Stimulated activated CD4-positive, alpha-beta T cell treated with anti-CD3 and anti-CD28 coated beads, Interleukin-4, amount 100 ng/mL, for 1 hour (primary cell): ENCODE results near the gene DIDO1.

ENCODE experiments used
- DNase-seq: peaks from one replicate; pipeline ENCODE4 v3.0.0-alpha.2; 2020

DIDO1 gene

DNA sequence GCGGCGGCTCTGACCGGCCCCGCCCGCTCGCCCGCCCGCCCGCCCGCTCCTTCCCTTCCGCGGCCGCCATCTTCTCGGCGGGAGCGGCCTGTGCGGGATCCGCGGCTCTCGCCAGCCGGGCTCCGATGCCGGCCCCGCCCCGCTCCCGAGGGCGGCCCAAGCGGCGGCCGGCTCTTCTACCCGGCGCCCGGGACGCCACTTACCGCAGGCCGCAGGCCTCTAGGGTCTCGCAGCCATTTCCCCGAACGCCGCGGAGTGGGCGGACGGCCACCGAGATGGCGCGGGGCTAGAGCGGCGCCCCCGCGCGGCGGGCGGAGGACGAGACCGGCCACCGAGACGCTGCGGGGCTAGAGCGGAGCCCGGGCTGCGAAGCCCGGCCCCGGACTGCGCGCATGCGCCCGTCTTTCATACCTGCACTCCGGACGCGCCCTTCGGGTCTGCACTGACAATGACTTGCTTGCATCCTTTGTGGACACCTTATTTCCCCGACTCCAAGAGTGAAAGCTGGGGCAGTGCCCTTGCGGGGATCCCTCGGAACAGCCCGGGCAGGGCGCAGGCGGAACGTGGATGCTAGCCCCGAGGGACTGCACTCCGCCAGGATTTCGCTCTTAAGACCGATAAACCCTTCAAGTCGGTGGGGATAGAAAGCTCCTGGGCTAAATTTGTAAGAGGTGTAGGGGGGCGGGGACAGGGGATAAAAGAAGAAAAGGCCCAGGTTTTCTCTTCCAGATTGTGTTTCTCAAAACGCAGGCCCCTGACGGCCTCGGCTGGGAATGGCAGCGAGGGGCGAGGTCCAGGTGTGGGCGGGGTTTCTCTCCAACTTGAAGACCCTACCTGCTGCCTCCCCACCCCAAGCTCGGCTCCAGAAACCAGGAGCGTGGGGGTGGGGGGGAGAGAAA lies at the start of gene DIDO1:
Gene DIDO1 (minus strand): TSS at position 277 of the 899 bp plus-strand sequence.
- peak; percentile 93 for DNase-seq

GRCh38 chr20:62975251-62975760 lies 49.0 kb upstream of the DIDO1 start:
- DNase-seq: no peak

- no peak for DNase-seq
These were observed 46.8 kb upstream of the DIDO1 start for GRCh38 chr20:62972845-62973745.

DNA sequence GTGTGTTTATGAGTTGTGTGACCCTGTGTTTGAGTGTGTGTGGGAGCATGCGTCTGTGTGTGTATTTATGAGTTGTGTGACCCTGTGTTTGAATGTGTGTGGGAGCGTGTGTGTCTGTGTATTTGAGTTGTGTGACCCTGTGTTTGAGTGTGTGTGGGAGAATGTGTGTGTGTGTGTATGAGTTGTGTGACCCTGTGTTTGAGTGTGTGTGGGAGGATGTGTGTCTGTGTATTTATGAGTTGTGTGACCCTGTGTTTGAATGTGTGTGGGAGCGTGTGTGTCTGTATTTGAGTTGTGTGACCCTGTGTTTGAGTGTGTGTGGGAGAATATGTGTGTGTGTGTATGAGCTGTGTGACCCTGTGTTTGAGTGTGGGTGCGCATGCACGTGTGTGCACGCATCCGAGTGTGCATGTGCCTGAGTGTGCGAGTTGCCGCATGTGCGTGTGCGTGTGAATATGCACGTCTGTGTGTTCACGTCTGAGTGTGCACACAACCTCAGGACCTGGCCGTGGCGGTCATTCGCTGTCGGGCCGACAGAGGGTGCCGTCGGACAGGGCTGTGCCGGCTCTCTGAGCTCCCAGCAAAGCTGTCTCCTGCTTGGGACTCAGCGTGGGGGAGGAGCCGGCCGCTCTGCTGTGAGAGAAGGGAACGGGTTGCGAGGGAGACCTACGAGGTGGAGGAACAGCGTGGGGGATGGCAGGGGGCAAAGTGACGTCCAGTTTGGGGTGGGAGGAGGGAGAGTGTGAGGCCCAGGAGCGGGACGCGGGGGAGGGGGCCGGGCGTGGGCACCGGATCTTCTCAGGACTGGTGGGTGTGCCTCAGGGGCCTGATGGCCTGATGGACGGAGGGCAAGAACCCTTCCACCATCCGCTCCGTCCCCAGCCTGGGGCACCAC lies 45.9 kb upstream of the DIDO1 start:
- peak; percentile 86 for DNase-seq

GRCh38 chr20:62971211-62971949 lies 45.1 kb upstream of the DIDO1 start:
- no peak for DNase-seq

GRCh38 chr20:62970307-62971210 lies 44.3 kb upstream of the DIDO1 start:
- no peak for DNase-seq

GRCh38 chr20:62969939-62970306 lies 43.6 kb upstream of the DIDO1 start:
- DNase-seq: no peak

- DNase-seq: no peak
These were observed 43.0 kb upstream of the DIDO1 start for GRCh38 chr20:62969179-62969760.

DNA sequence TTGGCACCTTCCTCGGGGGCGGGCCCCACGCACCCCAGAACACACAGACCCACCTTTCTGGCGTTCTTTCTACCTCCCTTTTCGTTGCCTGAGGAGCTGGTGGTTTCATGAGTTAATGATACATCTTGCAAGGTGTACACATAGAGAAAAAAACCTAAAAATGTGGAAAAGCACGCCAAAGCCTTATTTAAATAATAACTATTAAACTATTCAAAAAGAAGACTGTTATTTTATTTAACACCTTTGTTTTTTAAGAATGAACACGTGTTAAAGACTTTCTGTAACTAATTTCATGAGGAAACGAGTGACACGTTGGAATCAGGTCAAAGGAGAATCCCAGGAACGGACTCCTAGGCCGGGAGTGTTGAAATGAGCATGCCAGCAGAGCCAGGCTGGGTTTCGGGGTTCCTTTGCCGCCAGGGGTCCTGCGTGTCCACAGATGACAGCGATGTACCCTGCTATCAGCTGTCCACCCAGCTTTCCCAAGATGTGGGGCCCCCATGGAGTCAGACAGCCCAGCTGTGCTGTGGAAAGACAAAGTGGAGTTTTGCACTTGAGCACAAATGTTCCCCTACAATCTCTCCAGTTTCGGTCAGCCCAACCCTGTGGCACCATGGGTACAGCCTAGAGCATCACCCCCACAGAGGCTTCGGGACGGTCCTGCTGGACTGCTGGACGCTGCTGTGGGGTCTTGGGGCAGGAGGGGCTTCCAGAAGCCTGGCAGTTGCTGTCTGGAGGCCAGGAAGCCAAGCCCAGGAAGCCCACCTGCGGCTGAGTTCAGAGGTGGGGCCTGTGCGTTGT lies 42.3 kb upstream of the DIDO1 start:
- no peak for DNase-seq

GRCh38 chr20:62967628-62968351 lies 41.5 kb upstream of the DIDO1 start:
- no peak for DNase-seq

DNA sequence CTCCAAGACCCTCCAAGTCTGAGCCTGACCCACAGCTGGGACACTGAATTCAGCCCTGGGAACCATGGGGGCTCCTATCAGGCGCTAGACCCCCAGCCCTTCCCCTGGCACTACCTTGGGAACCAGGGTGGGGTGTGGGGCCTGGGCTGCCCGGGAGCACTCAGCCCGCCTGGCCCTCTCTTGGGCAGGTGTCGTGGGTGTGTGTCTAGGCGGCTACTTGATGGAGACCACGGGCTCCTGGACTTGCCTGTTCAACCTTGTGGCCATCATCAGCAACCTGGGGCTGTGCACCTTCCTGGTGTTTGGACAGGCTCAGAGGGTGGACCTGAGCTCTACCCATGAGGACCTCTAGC lies 40.8 kb upstream of the DIDO1 start:
- no peak for DNase-seq

DNA sequence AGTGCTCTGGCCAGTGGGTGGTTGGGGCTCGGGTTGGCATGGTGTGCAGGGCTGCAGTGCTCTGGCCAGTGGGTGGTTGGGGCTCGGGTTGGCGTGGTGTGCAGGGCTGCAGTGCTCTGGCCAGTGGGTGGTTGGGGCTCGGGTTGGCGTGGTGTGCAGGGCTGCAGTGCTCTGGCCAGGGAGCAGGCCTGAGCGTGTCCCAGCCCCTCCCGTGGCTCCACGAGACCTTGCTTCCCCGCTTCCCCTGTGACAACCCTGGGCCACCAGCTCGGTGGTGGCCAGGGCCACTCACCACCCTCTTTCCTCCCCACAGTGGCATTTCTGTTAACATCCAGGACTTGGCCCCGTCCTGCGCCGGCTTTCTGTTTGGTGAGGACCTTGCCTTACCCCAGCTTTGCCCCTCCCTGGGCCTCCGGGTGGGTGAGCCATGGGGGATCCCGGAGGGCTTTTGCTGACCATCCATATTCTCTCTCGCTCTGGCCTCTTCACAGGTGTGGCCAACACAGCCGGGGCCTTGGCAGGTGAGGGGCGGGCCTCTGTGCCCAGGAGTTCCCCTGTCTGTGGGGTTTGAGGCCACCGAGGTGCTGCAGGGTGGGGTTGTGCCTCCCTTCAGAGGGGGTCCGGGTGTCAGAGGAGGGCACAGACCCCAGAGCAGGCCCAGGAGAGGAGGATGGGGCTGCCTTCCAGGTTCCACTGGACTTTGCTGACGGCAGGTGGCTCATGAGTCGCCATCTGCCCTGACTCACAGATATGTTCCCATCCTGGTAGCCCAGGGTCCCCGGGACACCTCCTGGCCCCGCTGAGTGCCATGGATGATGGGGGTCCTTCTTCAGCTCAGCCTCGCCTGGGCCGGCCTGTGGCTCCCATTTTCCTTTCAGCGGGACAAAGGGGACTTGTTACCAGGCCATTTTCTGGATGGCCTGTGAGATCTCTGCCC lies 40.2 kb upstream of the DIDO1 start:
- no peak for DNase-seq

DNA sequence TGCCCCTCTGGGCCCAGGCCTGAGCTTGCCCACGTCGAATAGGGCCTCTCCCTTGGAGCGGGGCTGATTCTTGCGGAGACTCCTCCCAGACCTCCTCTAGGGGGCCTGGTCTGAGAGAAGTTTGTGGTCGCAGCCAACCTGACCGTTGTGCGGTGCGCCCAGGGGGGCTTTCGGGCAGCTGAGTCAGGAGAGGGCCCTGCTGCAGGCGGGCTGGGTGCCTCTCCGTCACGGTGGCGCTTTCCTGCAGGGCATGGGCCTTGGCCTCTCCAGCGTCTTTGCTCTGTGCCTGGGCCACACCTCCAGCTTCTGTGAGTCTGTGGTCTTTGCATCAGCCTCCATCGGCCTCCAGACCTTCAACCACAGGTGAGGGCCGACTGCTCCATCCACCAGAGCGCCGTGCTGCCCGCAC lies 39.1 kb upstream of the DIDO1 start:
- no peak for DNase-seq

DNA sequence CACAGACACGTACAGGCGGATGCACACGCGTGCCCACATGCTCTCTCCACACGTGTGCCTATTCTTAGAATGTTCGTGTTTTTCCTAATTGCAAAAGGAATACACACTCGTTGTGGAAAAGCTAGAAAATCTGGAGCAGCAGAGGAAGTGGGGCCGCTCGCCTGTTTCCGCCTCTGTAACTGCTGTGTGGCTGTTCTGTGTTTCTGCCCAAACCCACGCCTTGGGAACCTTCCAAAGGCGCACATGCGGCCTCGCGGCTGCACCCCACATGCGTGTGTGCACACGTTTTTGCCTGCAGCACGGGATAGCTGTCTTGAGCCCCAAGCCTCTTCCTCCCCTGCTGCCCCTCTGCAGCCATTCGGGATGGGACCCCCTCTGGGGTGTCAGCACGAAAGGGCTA lies 38.4 kb upstream of the DIDO1 start:
- no peak for DNase-seq

DNA sequence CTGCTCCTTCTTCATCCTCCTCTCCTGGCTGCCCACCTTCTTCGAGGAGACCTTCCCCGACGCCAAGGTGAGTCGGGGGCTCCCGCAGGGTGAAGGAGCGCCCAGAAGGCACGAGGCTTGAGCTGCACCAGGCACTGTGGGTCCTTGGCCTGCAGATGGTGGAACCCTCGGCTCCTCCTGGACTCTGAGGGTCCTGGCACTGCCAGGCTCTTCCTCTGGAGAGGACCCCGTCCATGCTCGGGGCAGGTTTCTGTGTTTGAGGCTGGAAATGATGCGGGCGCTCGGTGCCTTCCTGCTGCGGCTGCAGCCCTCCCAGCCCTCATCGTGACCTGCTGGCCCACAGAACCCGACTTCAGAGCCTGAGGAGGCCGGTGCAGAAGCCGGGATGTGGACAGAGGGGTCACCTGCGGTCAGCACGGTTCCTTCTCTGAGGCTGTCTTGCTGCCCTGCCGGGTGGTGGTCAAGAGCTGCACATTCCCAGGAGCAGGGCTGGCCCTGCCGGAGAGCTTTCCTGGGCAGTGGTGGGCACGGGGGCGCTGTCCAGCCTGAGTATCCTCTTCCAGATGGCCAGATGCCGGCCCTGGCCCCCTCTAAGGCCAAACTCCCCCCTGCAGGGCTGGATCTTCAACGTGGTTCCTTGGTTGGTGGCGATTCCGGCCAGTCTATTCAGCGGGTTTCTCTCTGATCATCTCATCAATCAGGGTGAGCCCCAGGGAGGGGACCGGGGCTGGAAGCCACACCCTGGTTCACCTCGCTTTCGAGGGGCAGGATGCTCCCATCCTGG lies 37.5 kb upstream of the DIDO1 start:
- DNase-seq: no peak

DNA sequence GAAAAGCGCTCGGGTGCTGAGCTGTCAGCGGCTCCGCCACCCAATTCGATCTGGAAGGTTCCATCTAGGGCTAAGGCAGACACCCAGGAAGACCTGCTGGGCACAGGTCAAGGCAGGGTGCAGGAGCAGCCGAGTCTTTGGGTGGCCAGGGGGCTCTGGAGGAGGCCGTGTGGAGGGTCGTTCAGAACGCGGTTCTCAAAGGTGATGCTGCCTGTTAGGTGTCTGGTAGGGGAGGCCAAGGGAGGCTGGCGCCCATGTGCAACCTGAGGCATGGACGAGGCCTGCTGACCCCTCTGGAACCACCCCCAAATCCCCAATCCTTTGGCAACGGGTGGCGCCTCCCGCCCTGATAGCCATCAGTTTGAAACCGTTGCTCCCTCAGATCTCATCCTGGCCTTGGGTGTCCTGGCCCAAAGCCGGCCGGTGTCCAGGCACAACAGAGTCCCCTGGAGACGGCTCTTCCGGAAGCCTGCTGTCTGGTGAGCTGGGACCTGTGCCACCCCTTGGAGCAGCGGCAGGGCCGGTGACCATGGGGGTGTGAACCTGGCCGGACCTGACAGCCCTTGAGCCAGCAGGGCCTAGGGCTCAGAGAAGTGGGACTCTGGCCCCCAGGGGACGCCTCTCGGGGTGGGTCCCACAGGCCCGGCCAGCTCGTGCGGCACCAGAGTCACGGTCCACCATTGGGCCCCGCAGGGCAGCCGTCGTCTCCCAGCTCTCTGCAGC lies 36.7 kb upstream of the DIDO1 start:
- no peak for DNase-seq
